Glomerular endothelial cell (primary cell): ENCODE measurements around the gene ZNF625. TPM values are rescaled to one million over a fixed set of nuclear protein-coding genes. Genes with fewer than 3 reads are reported as not detected.
"Not testable (repeated sequence)": the region's sequence is repeated elsewhere in the genome, so short reads cannot be mapped to it uniquely, and the experiment has no call there.

Source experiments
- DNase-seq: peaks from one replicate; pipeline ENCODE4 v3.0.0-alpha.2; 2011; ENCODE audit warnings: low read depth, low spot score; ENCODE audit errors: extremely low read depth
- total RNA-seq: library from RNA; depleted of rRNA; stranded (reverse); fragments of >200 nt; gene quantifications from 2 replicates; pipeline ENCODE4 v1.2.3, GENCODE V29; 2015

Gene ZNF625
- total RNA-seq, 1 donor from 2014 or later = 8.5 TPM

GRCh38 chr19:12139269-12139668, 17.3 kb downstream of the ZNF625 start:
- DNase-seq = no peak

- DNase-seq = no peak
Measured at GRCh38 chr19:12137221-12137940, 19.2 kb downstream of the ZNF625 start.

GRCh38 chr19:12133069-12133468, 23.5 kb downstream of the ZNF625 start:
- no peak for DNase-seq

GRCh38 chr19:12126707-12127106, 29.8 kb downstream of the ZNF625 start:
- DNase-seq = no peak

- DNase-seq = no peak
Measured at GRCh38 chr19:12117201-12117970, 39.1 kb downstream of the ZNF625 start.

GRCh38 chr19:12113121-12113520, 43.4 kb downstream of the ZNF625 start:
- DNase-seq = no peak

GRCh38 chr19:12112701-12113100, 43.8 kb downstream of the ZNF625 start:
- no peak for DNase-seq

- no peak for DNase-seq
Measured at GRCh38 chr19:12111943-12112637, 44.4 kb downstream of the ZNF625 start.

GRCh38 chr19:12111176-12111575, 45.4 kb downstream of the ZNF625 start:
- DNase-seq = no peak

GRCh38 chr19:12103909-12104308, 52.6 kb downstream of the ZNF625 start:
- not testable (repeated sequence) for DNase-seq

GRCh38 chr19:12098040-12098439, 58.5 kb downstream of the ZNF625 start:
- DNase-seq = no peak

- DNase-seq = no peak
Measured at GRCh38 chr19:12095111-12095790, 61.3 kb downstream of the ZNF625 start.

Other genes starting within 250 kb of the ZNF625 start
- 4.6 and 7.9 TPM in 2 replicates for gene ZNF700, start 231.6 kb downstream of the ZNF625 start, total RNA-seq
- 2.3 and 6.7 TPM in 2 replicates for gene ZNF763, start 191.7 kb downstream of the ZNF625 start, total RNA-seq
- gene ZNF433, start 121.1 kb downstream of the ZNF625 start, total RNA-seq = 2.4 and 5.5 TPM in 2 replicates
- 0.64 TPM in 1 of 2 replicates, not detected in the other for gene ZNF878, start 103.8 kb downstream of the ZNF625 start, total RNA-seq
- gene ZNF844, start 92.0 kb downstream of the ZNF625 start, total RNA-seq = 2.2 and 2.3 TPM in 2 replicates
- 2.4 and 2.6 TPM in 2 replicates for gene ZNF20, start 16.4 kb downstream of the ZNF625 start, total RNA-seq
- 3.9 and 4.6 TPM in 2 replicates for gene ZNF136, start 6.4 kb upstream of the ZNF625 start, total RNA-seq
- gene ZNF44, start 138.1 kb upstream of the ZNF625 start, total RNA-seq = 5.3 and 5.5 TPM in 2 replicates
- 0.93 and 1.3 TPM in 2 replicates for gene ZNF563, start 176.9 kb upstream of the ZNF625 start, total RNA-seq
- 0.48 and 1.1 TPM in 2 replicates for gene ZNF442, start 208.9 kb upstream of the ZNF625 start, total RNA-seq
- 3.8 and 3.9 TPM in 2 replicates for gene ZNF799, start 244.5 kb upstream of the ZNF625 start, total RNA-seq